Measurements from ENCODE around the gene PTGER4.

The PTGER4 gene

DNA sequence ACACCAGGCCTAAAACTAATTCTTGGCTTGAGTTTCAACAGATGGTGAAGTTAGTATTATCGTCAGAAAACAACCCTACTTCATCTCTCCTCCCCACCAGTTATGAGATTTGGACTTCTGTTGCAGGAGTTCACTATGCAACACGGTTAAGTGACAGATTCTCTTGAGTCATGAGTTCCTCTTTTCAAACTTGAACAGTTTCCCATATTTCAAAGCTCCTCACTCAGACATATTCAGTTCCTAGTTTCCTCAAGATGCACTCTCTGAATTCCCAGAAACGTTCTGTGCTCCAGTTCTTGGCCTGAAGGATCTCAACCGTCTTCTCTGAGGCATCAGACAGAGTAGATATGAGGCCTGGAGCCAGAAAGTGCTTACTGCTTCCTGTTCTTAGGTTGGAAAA lies 7.3 kb upstream of the PTGER4 start:
- FAIRE-seq = no peak

DNA sequence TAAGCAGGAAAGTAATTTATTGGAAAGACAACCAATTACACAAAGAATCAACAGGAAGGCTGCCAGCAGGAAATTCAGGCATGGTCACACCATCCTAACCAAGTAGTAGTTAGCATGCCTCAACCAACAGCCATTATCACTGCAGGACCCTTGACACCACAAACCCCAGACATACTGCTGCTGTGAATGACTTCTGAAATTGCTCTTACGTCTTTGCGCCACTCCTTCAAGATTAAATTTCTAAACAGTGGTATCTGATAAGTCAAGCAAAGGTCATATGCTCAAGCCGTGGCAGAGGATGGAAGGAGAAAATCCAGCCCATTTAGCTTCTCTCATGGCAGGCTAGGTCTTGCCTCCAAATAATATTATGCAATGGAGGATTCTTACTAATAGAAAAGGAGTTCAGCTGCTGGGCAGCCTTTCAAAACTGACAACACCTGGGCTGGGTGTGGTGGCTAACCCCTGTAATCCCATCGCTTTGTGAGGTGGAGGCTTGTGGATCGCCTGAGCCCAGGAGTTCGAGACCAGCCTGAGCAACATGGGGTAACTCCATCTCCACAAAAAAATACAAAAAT lies 5.0 kb upstream of the PTGER4 start:
- FAIRE-seq = no peak

DNA sequence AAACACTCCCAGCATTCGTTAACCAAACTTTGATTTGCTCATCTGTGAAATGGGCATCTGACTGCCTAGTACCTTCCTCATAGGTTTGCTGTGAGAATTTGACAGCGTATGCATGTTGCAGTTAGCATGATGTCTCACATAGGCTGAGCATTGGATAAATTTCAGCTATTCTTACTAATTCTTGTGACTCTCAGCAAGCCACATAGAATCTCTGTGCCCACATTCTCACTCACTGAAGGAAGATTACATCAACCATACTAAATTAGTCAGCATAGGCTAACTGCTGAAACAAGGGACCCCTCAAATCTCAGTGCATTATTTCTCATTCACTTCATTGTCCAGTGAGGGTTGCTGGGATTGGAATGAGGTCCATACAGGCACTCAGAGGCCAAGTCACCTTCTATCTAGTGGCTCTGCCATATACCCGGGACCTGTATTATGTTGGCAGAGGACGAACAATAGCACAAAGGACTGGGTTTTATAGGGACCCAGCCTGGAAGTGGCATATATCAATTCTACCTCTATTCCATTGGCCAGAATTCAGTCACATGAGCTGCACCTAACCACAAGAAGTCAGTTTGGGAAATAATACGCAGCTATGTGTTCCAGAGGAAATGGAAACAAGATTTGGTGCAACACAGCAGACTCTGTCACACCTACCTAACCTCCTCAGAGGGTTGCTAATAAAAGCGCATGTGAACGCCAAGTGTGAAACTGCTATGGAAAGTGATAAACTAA lies 4.2 kb upstream of the PTGER4 start:
- no peak for FAIRE-seq

DNA sequence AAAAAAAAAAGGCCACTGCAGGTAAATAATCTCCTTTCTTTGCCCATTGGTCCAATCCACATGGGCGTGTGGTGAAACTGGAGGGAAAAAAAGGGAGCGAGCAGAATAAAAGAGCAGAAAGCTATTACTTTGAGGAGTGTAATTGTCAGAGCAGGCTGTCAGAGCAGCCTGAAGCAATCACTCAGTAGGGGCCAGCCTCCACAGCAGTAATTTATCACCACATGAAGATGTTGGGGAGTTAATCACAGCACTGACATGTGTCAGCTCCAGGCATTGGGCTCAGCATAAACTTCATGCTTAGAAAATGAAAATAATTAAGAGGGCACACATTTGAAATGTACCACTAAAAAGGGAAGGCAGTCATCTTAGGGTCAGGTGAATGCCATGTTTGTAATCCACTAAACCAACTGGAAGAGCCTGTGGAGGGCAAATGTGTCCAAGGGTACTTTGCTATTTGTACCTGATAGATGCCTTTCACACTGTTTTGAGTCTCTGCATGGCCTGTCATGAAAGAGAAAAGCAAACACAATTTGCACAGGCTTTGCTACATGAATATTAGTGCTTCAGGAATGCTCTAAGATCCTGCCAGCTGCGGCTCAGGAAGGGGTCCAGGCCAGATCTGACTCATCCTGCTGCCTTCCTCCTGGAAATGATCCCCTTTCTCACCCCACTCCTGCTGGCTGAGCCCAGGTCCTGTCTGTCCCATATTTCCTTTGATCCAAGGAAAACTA lies 2.9 kb upstream of the PTGER4 start:
- no peak for FAIRE-seq

DNA sequence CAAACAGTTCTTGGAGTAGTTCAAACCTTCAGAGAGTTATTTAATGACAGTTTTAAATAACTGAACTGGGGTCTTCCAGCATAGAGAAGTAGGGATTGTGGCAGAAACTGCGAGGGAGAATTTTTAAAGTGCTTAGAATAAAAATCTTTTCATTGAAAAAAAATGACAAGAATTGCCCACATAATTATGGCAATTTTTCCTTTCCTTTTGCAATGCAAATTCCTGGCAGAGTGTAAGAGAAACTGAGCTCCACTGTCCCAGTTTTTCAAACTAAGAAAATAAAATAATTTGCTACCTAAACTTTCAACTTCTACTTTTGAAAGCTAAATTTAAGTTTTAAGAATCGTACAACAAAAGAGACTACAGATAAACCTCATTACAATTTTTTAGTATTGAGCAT lies 2.3 kb upstream of the PTGER4 start:
- FAIRE-seq = no peak

DNA sequence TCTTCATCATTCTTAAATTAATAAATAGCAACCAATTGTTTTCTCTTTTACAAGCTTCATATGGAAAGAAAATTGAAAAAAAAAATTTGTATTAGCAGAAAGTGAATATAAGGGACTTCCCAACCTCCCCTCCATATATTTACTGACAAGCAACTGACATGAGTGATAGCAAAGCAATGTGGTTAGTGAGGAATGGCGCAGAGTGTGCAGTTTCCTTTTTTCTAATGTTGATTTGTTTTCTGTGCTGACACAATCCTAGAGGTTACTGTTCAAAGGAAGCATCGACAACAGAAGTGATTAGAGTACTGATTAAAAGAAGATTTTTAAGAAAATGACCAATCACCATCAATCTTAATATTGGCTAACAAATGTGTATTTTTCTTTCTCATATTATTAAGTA lies 1.7 kb upstream of the PTGER4 start:
- no peak for FAIRE-seq

DNA sequence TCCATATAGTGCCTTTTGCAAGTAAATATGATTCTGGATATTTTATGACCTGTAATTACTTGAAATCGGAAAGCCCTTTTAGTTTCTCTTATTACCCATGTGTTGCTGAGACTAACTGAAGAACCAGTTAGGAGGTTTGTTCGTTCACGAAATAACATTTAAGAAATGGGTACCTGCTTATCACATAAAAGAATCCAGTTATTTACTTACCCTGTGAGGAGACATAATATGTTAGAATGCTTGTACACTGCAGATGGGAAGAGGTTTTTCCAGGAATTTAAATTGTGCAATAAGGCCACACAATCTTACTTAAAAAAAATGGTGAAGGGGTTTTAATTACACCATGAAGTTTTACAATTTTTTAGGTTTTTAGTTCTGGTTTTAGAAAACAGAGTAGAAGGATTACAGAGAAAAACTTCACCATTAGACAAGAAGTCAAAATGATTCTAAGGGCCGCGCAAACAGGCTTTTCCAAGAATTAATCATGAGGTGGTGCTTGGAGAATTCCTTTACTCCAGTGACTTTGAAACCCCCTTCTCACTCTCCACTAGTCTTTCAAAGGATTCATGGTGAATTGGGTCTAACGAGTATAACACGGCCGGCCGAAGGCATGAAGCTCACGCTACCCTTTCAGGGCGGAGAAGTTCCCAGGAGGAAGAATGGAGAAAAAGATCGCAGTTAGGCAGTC lies 1.1 kb upstream of the PTGER4 start:
- peak; percentile 17 for FAIRE-seq

DNA sequence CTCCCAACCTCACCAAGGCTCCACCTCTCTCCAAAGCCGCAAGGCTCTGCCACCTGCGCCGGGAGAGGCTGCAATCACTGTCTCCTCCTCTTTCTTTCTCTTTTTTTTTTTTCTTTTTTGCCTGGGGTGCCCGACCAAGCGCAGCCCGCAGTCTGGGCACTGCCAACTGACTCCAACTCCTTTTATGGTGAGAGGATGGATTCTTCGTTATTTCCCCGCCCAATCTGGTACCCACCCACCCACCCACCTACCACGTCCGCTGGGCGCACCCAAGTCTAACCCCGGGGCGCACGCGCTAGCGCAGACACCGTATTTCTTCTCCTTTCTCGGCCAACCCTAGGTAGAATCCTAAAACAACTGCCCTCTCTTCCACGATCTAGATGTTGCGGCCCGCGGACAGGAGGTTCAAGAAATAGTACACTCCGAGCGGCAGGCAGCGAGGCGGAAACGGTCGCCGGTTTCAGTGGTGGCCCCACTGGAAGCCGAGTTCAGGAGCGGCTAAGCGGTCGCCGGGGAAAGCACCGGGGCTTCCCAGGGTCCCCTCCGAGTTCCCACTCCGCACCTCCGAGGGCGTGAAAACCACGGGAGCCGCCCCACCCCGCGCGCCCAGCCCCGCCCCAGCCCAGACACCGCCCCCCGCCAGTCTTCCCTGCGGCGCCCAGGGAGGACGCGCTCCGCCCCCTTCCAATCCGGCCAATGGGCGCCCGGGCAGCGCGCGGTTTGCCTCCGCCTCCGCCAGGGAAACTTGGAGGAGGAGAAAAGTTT lies 385 bp upstream of the PTGER4 start:
- FAIRE-seq = no peak

DNA sequence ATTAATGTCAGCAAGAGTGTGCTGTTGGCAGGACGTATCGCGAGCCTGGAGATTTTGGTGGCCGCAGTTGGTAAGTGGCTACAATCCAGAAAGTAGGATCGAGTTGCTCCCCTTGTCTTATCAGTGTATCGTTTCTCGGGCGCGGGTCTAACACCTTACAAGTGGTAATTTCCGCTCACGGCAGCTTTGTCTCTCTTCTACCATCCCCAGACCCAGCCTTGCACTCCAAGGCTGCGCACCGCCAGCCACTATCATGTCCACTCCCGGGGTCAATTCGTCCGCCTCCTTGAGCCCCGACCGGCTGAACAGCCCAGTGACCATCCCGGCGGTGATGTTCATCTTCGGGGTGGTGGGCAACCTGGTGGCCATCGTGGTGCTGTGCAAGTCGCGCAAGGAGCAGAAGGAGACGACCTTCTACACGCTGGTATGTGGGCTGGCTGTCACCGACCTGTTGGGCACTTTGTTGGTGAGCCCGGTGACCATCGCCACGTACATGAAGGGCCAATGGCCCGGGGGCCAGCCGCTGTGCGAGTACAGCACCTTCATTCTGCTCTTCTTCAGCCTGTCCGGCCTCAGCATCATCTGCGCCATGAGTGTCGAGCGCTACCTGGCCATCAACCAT lies 1.1 kb downstream of the PTGER4 start:
- FAIRE-seq = no peak

DNA sequence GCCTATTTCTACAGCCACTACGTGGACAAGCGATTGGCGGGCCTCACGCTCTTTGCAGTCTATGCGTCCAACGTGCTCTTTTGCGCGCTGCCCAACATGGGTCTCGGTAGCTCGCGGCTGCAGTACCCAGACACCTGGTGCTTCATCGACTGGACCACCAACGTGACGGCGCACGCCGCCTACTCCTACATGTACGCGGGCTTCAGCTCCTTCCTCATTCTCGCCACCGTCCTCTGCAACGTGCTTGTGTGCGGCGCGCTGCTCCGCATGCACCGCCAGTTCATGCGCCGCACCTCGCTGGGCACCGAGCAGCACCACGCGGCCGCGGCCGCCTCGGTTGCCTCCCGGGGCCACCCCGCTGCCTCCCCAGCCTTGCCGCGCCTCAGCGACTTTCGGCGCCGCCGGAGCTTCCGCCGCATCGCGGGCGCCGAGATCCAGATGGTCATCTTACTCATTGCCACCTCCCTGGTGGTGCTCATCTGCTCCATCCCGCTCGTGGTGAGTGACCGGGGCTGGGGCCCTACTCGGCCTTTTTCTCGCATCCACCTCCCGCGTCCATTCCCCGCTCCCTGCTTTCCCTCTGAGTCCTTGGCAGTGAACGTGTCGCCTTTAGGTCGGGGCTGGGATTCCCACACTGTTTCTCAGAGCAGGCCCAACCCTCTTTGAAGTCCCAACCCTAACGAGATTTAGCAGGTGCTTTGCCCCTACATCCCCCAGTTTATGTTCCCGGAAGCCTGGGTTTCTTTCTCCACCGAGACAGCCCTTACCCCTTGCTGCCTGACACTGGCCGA lies 1.8 kb downstream of the PTGER4 start:
- no peak for FAIRE-seq

DNA sequence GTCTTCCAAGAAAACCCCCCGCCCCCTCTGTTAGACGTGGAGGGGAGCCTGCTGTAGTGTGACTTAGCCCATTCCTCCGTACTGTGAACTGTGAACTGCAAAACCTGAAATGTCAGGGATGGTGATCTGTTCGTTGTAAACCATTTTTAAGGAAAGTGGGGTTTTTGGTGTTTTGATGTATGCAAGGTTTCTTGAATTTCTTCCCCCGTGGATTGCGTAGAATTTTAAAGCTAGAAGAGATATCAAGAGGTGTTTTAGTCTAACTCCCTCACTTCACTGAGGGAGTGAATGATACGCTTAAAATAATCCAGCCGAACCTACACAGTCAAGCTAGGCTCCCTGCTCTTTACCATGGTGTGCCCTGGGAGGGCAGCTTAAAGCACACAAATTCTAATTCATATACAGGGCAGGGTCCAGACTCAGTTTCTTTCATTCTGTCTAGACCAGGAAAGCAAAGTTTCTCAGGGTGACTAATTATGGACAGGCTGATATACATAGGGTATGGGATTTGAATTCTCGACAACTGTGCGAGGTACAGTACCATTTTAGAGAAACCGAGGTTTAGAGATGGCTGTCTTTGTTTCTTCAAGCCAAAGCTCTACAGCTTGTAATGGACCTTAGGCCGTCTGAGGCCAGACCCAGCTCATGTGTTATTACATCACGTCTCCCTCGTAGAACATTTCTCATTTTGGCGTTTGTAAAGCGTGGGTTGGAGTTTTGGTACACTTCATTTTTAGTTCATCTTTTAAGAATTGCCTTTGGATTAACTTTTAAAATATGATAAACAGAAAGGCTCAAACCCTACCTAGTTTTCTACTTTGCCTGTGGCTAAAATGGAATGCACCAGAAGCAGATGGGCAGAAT lies 2.7 kb downstream of the PTGER4 start:
- no peak for FAIRE-seq

DNA sequence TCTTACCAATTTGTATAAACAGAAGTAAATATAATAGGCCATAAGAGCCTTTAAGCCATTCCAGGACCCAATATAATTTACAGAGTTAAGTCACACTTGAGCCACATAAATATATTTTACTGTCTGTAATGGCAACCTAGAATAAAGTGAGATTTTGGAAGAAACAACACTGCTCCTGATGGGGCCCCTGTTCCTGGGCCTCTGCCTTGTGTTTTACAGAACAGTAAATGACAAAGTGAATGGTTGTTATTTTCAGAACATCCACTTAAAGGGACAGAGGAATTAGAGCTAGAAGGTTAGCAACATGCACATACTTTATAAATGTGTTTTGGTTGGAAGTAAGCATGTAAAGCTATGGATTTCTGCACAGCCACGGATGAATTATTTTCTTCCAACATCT lies 3.6 kb downstream of the PTGER4 start:
- FAIRE-seq = no peak

DNA sequence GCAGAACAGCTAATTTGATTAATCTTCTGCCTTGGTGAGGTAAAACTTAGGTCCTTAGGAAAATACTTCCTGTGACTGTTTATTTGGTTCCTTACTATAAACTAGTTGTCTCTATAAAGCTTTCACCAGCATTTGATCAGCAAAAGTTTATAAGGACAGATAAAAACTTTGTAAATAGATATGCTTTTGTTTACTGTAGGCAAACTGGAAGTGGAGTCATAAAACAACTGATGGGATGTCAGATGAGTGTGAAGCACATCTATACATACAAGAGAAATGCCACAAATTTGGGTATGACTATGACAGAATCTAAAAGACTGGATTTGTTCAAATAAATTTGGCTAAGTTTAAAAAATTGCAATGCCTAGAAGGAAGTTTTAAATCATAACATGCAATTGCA lies 5.5 kb downstream of the PTGER4 start:
- FAIRE-seq = no peak

DNA sequence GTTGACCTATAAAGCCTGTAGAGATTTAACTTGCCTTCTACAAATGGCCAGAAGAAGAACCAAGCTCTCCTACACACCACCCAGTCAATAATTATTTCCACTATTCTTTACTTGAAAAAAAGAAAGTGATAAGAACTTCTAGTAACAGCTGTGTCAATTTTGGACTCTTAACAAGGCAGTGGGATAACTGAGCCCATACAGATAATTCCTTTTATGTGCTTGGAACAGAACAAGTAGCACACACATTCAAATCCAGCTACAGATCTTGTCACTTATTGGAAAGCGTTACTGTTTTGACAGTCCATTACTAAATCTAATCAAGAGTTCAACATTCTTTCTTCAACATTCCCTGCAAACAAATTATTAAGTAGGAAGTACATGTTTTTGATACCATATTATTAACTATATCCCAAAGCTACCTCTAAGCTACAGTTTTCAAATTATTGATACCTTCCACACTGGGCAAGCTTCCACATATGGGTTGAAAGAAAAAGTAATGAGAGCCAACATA lies 6.3 kb downstream of the PTGER4 start:
- FAIRE-seq = no peak

DNA sequence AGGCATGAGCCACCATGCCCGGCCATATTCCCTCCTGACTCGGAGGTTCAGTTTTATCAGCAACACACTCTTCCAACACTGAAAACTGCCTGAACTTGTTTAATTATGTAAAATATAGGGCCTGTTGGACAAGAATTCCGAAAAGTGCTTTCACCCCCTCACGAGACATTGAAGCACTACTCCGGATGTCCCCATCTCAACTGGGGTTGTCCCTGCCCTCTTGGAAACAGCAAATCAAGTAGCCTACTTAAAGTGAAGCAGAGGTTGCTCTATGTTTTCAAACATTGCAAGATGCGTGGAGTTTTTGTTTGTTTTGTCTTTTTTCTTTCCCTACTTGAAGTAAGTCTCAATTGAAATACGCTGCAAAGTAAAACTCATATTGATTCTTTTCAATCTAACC lies 7.6 kb downstream of the PTGER4 start:
- no peak for FAIRE-seq

DNA sequence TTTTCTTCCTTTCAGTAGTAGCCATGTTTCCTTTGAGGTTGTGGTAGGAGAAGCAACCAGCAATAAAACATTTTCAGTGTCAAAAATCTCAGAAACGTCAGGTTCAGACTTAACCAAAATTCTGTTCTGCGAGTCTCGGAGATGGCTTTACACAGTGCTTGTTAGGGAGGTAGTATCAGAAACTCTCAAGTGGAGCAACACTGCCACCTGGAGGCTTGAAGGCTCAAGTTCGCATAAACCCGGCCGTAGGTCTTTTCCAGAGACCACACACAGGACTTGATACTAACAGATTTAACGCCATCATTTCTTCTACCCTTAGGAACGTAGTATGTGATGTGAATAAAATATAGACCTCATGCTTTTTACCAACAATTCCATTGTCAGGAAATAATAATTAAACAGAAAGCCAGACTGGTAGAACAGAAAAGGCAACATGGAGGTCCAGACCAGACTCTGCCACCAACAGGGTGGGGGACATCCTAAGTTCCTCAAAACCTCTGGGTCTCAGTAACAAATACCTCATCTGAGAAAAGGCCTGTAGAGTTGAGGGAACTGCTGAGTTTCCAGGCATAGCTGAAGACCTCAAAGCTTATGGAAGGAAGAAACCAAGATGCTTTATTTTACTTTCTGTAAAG lies 8.5 kb downstream of the PTGER4 start:
- peak; percentile 90 for FAIRE-seq

DNA sequence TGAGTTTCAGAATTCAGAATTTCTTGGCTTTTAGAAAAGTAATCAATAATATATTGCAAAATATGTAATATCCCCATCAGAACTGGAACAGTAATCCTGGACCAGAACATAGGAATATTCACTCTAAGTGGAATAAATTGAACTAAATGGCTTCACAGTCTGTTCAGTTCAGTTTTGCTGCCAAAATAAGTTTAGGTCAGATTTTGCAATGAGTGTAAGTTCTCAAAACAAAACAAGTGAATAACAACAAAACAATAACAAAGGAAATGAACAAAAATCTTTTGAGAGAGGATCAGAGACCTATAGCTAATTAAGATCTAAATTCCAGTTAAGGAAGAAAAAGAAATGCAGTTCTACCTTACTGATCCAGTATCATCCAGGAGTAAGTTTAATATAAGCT lies 9.3 kb downstream of the PTGER4 start:
- no peak for FAIRE-seq

DNA sequence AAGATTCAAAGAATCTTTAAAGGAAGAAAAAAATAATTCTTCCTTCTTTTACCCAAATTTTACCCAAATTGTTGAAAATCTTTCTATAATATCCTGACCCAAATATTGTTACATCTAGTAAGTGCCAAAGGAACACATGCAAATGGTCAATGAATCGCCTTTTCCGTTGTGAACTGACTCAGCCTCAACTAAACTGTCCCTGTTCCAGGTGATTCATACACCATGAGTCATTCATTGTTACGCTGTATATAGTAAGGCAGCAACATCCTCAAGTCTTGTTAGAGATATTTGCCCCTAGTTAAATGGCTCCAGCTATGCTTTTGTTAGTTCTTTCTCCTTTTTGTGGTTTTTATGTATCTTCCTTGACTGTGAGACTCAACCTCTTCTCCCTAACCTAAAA lies 9.7 kb downstream of the PTGER4 start:
- peak; percentile 97 for FAIRE-seq

DNA sequence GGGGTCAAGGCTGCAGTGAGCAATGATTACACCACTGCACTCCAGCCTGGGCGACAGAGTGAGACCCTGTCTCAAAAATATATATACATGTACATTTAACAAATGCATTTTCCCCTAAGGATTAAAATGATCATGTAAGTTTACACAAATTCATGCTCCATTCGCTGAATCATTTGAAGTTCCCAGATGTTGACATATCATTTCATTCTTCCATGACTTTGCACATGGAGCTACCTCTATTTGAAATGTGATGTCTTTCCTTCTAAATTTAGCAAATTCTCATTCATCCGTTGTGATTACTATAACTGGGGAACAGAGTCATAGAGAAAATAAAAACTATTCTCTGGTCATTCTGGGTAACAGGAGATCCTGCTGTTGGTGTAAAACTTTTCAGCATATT lies 10.6 kb downstream of the PTGER4 start:
- no peak for FAIRE-seq

DNA sequence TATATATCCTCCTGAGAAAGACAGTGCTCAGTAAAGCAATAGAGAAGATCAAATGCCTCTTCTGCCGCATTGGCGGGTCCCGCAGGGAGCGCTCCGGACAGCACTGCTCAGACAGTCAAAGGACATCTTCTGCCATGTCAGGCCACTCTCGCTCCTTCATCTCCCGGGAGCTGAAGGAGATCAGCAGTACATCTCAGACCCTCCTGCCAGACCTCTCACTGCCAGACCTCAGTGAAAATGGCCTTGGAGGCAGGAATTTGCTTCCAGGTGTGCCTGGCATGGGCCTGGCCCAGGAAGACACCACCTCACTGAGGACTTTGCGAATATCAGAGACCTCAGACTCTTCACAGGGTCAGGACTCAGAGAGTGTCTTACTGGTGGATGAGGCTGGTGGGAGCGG lies 12.2 kb downstream of the PTGER4 start:
- no peak for FAIRE-seq

Data from islet of Langerhans (tissue), 1 donor.